ENCODE results near the gene GALNTL6. TPM values are rescaled to one million over a fixed set of nuclear protein-coding genes. Genes with fewer than 3 reads are reported as not detected.

The GALNTL6 gene
- total and polyA plus RNA-seq, 3 donors from 2014 or later = 2.9 to 6.2 (median 4.9) TPM

DNA sequence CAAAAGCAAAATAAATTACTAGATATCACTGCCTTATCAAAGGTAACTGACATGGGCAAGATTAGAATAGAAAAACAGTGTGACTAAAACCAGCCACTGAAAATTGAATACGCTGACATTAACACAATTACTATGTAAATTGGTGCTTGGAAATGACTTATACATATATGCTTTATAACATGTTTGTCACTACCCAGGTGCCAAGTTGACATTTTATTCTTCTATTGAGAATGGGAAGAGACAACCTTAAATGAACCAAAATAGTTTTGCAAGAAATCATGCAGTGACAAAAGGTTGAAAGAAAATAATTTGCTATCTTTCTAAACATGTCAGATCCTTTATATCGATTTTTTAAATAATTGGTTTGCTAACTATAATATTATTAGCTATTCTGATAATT lies 510.1 kb downstream of the GALNTL6 start:
- no peaks in the 10 kb centered on the region for H3K36me3 ChIP-seq (ENCODE audit: low read depth, missing control alignments)
- intact Hi-C loops (cut with DNase I; ENCODE audit: low total_unique reads) = no loop called here
- 72 to 91% methylated on average over 2 of the region's 2 CpGs for WGBS, 2 donors
- H3K27ac ChIP-seq = no peak overlapping the region
- DNase-seq = no peak
- H3K9me3 ChIP-seq = no peaks in the 10 kb centered on the region
- H3K4me1 ChIP-seq = no peaks in the 10 kb centered on the region
- no peak overlapping the region for H3K4me3 ChIP-seq
- no peaks in the 10 kb centered on the region for H3K27me3 ChIP-seq
- TF ChIP-seq POLR2A (IDR thresholded peaks at IDR 0.05) = no peak
- TF ChIP-seq, protein P1, sequence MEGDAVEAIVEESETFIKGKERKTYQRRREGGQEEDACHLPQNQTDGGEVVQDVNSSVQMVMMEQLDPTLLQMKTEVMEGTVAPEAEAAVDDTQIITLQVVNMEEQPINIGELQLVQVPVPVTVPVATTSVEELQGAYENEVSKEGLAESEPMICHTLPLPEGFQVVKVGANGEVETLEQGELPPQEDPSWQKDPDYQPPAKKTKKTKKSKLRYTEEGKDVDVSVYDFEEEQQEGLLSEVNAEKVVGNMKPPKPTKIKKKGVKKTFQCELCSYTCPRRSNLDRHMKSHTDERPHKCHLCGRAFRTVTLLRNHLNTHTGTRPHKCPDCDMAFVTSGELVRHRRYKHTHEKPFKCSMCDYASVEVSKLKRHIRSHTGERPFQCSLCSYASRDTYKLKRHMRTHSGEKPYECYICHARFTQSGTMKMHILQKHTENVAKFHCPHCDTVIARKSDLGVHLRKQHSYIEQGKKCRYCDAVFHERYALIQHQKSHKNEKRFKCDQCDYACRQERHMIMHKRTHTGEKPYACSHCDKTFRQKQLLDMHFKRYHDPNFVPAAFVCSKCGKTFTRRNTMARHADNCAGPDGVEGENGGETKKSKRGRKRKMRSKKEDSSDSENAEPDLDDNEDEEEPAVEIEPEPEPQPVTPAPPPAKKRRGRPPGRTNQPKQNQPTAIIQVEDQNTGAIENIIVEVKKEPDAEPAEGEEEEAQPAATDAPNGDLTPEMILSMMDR (IDR thresholded peaks at IDR 0.05) = no peak

DNA sequence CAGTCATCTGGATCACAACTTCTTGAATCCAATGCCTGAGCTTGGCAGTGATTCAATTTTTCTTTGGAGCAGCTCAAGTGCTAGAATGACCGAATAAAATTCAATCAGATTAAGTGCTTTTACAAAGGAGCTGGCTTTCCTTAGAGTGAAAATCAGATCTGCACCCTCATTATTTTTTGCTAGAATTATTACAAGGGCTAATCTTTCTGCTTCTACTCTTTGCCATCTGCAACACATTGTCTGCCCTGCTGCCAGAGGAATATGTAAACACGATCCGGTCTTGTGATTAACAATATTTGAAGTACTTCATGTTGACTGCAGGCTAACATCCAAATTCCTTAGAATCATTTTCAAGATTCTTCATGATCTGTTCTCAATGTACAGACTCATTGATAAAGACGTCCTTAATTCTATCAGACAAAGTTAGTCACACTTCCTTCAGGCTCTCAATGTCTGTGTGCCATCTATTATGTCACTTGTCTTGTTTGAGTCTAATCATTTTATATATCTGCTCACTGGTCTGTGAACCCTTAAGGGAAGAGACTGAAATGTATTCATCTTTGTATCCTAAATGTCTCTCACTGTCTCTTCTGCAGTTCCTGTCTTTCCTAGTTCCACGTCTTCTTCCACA lies 531.2 kb downstream of the GALNTL6 start:
- intact Hi-C loops (cut with DNase I; ENCODE audit: low total_unique reads) = no loop called here
- Histone ChIP-seq H3K4me1 (no peaks in the 10 kb centered on the region), H3K9me3 (no peaks in the 10 kb centered on the region), H3K27me3 (no peaks in the 10 kb centered on the region), H3K36me3 (ENCODE audit: low read depth, missing control alignments) (no peaks in the 10 kb centered on the region), H3K4me3 (no peak overlapping the region), H3K27ac (no peak overlapping the region)
- DNase-seq = no peak
- no peak for TF ChIP-seq POLR2A (IDR thresholded peaks at IDR 0.05)
- TF ChIP-seq, protein P1 (IDR thresholded peaks at IDR 0.05) = no peak
- 70 to 75% methylated on average over 5 of the region's 5 CpGs for WGBS, 2 donors

DNA sequence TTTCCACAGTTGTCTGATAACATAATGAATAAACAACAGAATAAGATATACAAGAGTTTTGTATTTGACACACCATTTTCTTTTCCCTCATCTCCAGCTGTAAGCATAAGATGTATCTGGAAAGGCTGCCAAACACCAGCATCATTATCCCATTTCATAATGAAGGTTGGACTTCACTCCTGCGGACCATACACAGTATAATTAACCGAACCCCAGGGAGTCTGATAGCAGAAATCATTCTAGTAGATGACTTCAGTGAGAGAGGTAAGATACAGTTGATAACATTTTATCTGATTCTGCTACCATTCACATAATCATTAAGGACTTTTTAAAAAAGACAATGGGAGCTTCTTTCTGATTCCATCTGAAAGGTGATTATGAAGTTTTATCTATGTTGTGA lies 535.2 kb downstream of the GALNTL6 start:
- TF ChIP-seq, protein P1 (IDR thresholded peaks at IDR 0.05) = no peak
- TF ChIP-seq POLR2A (IDR thresholded peaks at IDR 0.05) = no peak
- 47 to 54% methylated on average over 2 of the region's 2 CpGs for WGBS, 2 donors

DNA sequence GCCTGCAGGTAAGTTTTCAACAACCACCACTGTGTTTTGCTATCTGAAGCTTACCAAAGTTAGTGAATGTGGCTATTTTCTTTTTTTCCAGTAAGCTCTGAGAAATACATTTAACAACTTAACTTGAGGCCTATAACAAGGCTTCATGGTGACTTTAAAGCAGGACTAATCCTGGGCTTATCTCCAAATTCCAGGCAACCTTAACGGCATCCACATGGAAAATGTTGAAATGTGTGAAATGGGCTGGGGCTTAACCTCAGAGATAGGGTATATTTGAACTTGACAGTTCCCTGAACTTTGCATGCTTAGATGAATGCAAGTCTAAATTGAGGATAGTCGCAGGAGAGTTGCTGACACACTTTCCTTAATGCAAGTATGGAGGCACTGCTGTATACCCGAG lies 539.2 kb downstream of the GALNTL6 start:
- Histone ChIP-seq H3K36me3 (ENCODE audit: low read depth, missing control alignments) (no peaks in the 10 kb centered on the region), H3K4me1 (no peaks in the 10 kb centered on the region), H3K9me3 (no peaks in the 10 kb centered on the region), H3K4me3 (no peak overlapping the region), H3K27me3 (no peaks in the 10 kb centered on the region), H3K27ac (no peak overlapping the region)
- 72 to 77% methylated on average over 3 of the region's 3 CpGs for WGBS, 2 donors
- TF ChIP-seq, protein P1 (IDR thresholded peaks at IDR 0.05) = no peak
- no peak for TF ChIP-seq POLR2A (IDR thresholded peaks at IDR 0.05)
- no peak for DNase-seq
- intact Hi-C loops (cut with DNase I; ENCODE audit: low total_unique reads) = no loop called here

More for the DNA sequence above, 535.2 kb downstream of the GALNTL6 start:
- H3K4me1 ChIP-seq = no peaks in the 10 kb centered on the region
- intact Hi-C loops (cut with DNase I; ENCODE audit: low total_unique reads) = no loop called here
- H3K36me3 ChIP-seq (ENCODE audit: low read depth, missing control alignments) = no peaks in the 10 kb centered on the region
- no peak for DNase-seq
- H3K4me3 ChIP-seq = no peak overlapping the region
- no peak overlapping the region for H3K27ac ChIP-seq
- H3K9me3 ChIP-seq = no peaks in the 10 kb centered on the region
- H3K27me3 ChIP-seq = no peaks in the 10 kb centered on the region

DNA sequence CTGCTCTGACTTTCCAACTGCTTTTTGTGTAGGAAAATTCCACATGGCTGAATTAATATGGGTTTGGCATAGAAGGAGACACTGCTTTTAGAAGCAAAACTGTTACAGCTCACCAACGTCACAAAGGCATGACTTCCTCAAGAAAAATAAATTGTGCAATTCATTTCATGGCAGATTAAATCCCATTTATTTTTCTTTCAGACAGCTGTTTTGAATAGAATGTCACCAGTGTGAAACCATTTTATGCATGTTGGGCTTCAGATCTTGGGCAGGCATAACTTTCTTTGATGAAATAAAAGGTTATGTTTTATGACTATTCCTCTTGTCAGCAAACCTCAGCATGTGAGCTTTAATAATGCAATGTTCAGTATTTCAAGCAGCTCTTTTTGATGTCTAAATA lies 542.8 kb downstream of the GALNTL6 start:
- Histone ChIP-seq H3K27me3 (no peaks in the 10 kb centered on the region), H3K4me3 (no peak overlapping the region), H3K27ac (no peak overlapping the region), H3K4me1 (no peaks in the 10 kb centered on the region), H3K36me3 (ENCODE audit: low read depth, missing control alignments) (no peaks in the 10 kb centered on the region), H3K9me3 (no peaks in the 10 kb centered on the region)
- TF ChIP-seq POLR2A (IDR thresholded peaks at IDR 0.05) = no peak
- TF ChIP-seq, protein P1 (IDR thresholded peaks at IDR 0.05) = no peak
- intact Hi-C loops (cut with DNase I; ENCODE audit: low total_unique reads) = no loop called here
- 76 to 79% methylated on average over 1 of the region's 1 CpG for WGBS, 2 donors
- no peak for DNase-seq

All from testis (tissue), 3 donors.